GM18517 (cell line): ENCODE data around the gene RBM33.

Experiments used
- ATAC-seq: cut with Tn5 transposase; IDR thresholded peaks from one replicate; pipeline ENCODE4 v1.9.1; 2021; ENCODE audit warnings: mild to moderate bottlenecking, moderate library complexity; ENCODE audit not compliant: unreplicated experiment

RBM33 gene

GRCh38 chr7:155717010-155717744 is 72.7 kb downstream of the RBM33 start:
- no peak for ATAC-seq

DNA sequence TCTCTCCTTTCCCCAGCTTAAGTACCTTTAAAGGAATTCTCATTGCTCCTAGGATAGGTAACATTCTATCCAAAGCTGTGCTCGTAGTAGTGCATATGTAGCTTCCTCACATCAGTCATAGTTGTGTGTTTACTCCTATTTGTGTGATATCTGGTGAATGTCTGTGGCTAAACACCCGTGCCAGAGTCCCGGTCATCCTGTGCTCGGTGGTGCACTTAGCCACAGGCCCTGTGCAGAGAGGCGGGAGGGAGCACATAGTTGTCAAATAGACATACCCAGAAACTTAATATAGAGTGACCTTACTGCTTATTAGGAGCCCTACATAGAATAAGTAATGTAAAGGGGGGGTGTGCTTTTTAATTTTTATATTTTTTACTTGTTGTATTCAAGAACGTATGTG is 76.6 kb downstream of the RBM33 start:
- ATAC-seq = no peak

DNA sequence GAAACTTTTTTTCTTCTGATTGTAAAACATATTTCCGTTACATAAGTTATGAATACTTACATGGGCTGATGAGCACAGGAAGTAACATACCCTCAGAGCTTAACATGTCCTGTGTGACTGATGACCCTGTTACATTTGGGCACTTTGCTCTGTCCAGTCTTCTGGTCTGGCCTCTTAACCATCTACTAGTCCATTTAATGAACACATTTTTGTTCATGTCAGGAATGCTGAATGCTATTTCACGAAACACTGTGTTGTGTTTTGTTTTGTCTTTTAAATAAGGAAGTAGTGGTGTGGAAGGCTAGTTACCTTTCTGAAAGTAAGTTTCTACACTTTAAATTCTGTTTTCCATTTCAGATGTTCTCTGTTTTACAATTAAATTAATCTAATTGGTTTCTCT is 77.7 kb downstream of the RBM33 start:
- ATAC-seq = peak; percentile 50

GRCh38 chr7:155722936-155723335 is 78.5 kb downstream of the RBM33 start:
- ATAC-seq = no peak

DNA sequence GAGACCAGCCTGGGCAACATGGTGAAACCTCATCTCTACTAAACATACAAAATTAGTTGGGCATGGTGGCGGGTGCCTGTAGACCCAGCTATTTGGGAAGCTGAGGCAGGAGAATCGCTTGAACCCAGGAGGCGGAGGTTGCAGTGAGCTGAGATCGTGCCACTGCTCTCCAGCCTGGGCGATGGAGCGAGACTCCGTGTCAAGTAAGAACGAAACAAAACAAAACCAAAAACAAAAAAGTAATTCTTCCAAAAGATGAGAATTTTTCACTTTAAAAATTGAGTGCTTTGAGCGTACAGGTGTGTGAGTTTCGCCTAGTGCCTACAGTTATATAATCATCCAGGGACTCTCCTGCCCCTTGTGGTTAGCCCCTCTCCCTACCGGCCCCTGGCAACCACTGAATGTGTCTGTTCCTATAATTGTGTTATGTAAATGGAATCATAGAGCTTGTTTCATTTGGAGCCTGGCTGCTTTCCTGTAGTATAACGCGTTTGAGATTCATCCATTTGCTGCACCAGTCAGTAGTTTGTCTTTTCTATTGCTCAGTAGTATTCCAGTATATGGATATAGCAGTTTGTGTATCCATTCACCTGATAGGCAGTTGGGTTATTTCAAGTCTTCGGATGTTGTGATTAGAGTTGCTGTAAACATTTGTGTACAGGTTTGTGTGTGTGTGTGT is 80.0 kb downstream of the RBM33 start:
- peak; percentile 62 for ATAC-seq

DNA sequence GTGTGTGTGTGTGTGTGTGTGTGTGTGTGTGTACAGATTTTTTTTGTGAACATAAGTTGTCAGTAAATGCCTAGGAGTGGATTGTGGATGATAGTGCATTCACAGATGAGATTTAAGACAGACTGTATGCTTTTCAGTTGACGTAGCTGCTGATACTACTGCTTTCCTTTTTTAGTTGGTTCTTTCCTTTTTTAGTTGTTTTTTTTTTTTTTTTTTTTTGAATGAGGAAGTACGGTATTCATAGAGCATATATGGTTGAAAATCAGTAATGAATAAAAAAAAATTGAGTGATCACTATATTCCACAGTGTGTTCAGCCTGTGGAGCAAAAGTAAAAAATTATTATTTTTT is 80.5 kb downstream of the RBM33 start:
- peak; percentile 34 for ATAC-seq

DNA sequence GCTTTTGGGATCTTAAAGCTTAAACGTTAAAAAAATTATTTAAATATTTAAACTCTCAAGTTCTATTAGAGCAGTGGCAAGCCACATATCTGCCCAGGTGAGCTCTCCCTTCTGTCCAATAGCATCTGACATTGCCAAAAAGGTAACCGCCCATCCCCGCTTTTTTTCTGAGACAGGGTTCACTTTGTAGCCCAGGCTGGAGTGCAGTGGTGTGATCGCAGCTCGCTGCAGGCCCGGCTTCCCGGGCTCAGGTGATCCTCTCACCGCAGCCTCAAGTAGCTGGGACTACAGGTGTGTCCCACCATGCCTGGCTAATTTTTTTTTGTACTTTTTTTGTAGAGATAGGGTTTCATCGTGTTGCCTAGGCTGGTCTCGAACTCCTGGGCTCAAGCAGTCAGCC is 83.2 kb downstream of the RBM33 start:
- no peak for ATAC-seq

GRCh38 chr7:155728116-155728515 is 83.7 kb downstream of the RBM33 start:
- ATAC-seq = no peak

- no peak for ATAC-seq
Measured at GRCh38 chr7:155729847-155730246, 85.4 kb downstream of the RBM33 start.

- no peak for ATAC-seq
Measured at GRCh38 chr7:155731380-155731779, 86.9 kb downstream of the RBM33 start.

- ATAC-seq = no peak
Measured at GRCh38 chr7:155731871-155732270, 87.4 kb downstream of the RBM33 start.

DNA sequence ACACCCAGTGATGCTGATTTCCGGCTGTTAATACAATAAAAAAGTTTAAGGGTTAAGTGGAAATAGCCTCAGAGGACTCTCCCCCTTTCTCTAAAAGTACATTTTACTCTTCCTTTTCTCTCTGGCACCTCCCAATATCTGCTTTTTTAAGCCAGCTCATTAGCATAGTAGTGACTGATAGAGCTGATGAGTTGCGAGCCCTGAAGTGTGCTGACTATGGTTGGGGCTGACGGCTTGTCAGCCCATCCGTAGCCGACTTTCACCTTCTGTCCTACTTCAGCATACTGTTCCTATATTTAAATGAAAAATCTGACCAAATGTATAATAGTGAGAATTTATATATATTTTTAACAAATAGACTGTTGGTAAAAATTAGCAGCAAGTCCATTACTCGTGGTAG is 87.8 kb downstream of the RBM33 start:
- no peak for ATAC-seq

DNA sequence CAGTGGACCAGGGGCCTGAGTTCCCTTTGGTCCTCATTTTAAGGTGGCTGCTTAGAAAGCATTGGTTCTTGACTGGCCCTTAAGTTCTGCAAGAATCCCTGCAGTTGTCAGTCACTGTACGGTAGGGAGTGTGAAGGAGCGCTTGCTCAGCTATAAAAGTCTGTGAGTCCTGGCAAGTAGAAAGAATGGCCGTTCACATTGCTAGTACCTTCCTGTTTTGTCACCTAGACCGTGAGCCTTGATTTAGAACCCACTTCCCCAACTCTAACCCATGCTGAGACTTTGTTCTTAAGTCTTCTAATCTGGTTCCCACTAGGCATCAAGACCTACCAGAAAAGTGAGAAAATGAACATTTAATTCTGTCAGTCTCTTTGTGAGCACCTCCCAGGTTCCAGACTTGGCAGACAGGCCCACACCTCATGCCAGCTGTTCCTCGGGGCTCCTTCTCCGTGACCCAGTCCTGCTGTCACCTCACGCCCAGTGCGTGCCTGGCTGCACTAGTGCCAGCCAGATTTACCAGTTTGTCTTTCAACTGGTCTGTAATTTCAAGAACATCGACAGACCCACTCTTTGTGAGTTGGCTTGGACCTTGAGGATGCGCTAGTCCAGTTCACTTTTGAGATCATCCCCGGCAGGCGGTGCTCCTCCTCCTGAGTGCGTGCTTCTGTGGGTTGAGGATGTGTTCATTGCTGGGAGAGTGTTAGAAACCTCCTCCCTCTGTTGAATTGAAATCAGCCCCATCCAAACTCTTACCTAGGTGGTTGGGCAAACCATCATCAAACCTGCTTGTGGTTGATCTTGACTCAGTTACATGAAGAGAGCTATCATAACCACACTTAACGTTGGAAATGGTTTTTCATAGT is 89.4 kb downstream of the RBM33 start:
- ATAC-seq = no peak

DNA sequence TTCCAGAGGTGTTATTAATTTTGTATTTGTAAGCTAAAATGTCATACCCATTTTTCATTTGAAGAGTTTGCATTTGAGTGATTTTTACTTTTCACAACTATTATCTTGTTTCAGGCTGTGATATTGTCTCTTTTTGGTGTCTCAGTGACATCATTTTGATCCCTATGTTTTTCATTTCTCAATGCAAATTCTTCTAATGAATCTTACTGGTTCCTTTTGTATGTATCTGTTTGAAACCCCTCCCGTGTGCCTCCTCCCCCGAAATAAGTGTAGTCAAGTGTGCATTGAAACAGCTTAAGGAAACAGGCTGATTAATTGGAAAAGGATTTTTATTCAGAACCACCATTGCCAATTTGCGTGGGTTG is 90.0 kb downstream of the RBM33 start:
- no peak for ATAC-seq

DNA sequence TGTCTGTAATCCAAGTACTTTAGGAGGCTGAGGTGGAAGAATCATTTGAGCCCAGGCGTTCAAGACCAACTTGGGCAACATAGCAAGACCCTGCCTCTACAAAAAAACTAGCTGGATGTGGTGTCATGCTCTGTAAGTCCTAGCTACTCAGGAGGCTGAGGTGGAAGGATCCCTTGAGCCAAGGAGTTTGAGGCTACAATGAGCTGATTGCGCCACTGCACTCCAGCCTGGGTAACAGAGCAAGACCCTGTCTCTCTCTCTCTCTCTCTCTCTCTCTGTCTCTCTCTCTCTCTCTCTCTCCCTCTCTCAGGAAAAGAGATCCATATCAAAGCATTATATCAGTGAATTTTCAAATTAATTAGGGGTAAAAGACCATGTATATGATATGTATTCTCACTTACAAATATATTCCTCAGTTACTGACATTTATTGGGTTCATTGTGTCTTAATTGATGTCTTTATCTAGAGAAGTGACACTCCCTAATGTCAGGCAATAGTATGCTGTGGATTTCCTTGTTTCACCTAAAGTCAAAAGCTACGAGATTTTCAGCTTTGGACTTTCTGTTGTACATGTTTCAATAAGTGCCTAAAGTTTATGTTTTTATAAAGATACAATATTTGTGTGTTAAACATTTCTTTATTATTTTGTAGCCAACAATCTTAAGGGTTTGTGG is 91.1 kb downstream of the RBM33 start:
- no peak for ATAC-seq

- no peak for ATAC-seq
Measured at GRCh38 chr7:155737590-155737989, 93.1 kb downstream of the RBM33 start.

GRCh38 chr7:155738104-155738503 is 93.6 kb downstream of the RBM33 start:
- no peak for ATAC-seq

DNA sequence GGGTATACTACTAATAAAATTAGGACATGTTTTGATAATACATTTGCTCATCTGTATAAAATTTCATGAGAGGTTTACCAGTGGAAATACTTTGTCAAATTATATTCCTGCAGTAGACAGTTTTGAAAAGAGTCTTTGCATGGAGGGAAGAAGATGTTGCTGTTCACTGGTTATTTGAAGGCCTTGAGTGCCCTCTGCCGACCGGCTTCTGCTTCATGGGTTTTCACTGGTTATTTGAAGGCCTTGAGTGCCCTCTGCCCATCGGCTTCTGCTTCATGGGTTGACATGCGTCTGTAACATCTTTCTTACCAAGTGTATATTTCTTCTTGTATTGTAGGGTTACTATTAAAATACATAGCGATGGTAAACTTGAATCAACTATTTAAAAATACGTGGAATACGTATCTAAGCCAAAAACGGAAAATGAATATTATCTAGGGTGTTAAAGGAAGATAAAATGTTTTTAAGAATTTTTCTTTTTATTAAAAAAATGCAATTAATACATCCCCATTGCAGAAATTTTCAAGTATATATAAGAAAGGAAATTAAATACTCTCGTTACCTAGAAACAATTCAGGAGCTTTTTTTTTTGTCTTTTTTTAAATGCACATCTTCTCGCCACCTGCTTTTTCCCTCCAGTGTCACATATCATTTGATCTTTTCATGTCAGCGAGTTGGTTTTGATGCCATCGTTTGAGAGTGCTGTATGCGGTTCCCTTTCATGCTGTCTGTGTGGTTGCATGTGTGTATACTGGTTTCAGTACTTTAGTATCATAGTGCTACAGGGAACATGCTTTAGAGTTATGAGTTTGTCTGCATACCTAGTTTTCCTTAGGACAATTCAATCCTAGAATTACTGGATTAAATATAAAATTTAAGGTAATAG is 94.4 kb downstream of the RBM33 start:
- ATAC-seq = peak; percentile 62

DNA sequence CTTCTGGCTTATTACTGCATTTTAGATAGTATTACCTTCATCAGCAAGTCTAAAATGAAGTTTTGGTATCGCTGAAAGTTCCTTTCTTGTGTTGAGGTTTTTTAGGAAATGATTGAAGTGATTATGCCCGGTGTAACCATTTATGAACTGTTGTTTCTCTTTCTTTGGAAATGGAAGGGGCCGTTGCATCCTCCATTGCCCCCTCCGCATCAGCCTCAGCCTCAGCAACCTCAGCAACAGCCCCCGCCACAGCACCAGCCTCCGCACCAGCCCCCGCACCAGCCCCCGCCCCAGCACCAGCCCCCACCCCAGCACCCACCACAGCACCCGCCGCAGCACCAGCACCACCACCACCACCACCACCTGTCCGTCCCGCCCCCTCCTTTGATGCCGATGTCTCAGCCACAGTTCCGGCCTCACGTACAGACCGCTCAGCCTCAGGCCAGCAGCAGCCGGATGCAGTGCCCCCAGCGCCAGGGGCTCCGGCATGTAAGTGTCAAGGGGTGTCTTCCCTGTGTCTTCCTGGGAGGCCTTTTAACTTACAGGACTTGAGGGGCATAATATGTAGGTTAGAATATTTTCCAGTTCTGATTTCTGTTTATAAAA is 95.2 kb downstream of the RBM33 start:
- no peak for ATAC-seq

DNA sequence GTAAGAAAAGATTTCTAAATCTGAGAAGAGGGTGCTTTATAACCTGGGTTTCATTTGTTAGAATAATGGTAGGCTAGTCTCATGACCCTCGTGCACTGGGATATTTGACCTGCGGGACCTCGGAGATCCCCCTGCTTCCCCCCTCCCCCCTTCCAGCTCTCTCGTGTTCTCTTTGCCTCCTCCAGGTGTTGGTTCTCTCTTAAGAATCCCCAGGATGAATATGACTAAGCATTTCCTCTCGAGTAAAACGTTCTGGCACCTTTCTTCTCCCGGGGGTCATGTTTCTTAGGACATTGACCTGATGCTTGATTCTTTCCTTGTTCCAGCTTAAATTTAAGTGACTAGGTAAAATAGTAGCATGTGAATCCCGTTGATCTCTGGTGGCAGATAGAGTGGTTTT is 96.6 kb downstream of the RBM33 start:
- no peak for ATAC-seq
